ENCODE measurements around the gene TPM4. TPM values are rescaled to one million over a fixed set of nuclear protein-coding genes. Genes with fewer than 3 reads are reported as not detected.

TPM4 gene
- total RNA-seq, 1 experiment from 2014 or later: 76.7 TPM

- Histone ChIP-seq H3K9me2 (replicated peaks; ENCODE audit: insufficient read depth, low read length) (no peaks in the 10 kb centered on the region), H3K36me3 (ENCODE audit: insufficient read depth, low read length) (no peaks in the 10 kb centered on the region), H3K79me2 (ENCODE audit: low read length) (no peaks in the 10 kb centered on the region), H3K4me3 (ENCODE audit: low read length) (no peak overlapping the region), H3K27ac (ENCODE audit: low read length) (no peak overlapping the region), H4K20me1 (ENCODE audit: insufficient read depth, low read depth, low read length) (no peaks in the 10 kb centered on the region), H3K9ac (ENCODE audit: low read length) (no peak overlapping the region), H3K4me2 (ENCODE audit: low read depth, low read length, poor library complexity, severe bottlenecking) (no peak overlapping the region), H3K27me3 (ENCODE audit: low read length) (no peaks in the 10 kb centered on the region), H2AFZ (ENCODE audit: low read length) (peak overlapping the region; percentile 54; the same call in 1 of the 2 replicates), H3K9me3 (ENCODE audit: low read length) (no peaks in the 10 kb centered on the region), H3K4me1 (ENCODE audit: low read length) (peaks cover 16% of the 10 kb centered on the region)
- no peak for DNase-seq
Measured at GRCh38 chr19:16071072-16071691, 5.1 kb upstream of the TPM4 start.

DNA sequence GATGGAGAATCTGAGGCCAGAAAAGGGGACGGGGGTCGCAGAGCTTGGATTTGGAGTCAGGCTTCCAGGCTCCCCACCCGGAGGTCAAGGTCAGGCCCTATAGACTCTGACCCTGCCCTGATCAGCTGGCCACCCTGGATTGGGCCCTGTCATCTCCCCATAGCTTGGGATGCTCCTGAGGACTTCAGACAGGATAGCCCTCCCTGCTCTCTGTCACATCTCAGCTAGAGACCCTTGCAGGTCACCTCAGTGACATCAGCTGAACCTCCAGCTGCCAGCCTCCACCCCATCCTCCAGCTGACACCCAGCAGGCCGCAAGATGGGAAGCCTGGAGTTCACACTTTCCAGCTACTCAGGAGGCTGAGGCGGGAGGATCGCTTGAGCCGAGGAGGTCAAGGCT, 2.8 kb upstream of the TPM4 start:
- H3K36me3 ChIP-seq (ENCODE audit: insufficient read depth, low read length): no peaks in the 10 kb centered on the region
- H3K79me2 ChIP-seq (ENCODE audit: low read length): peaks cover 20% of the 10 kb centered on the region
- H3K4me3 ChIP-seq (ENCODE audit: low read length): no peak overlapping the region
- H3K27me3 ChIP-seq (ENCODE audit: low read length): no peaks in the 10 kb centered on the region
- H2AFZ ChIP-seq (ENCODE audit: low read length): no peak overlapping the region
- H4K20me1 ChIP-seq (ENCODE audit: insufficient read depth, low read depth, low read length): no peaks in the 10 kb centered on the region
- no peaks in the 10 kb centered on the region for H3K9me3 ChIP-seq (ENCODE audit: low read length)
- no peak for DNase-seq
- H3K27ac ChIP-seq (ENCODE audit: low read length): no peak overlapping the region
- H3K9ac ChIP-seq (ENCODE audit: low read length): no peak overlapping the region
- peaks cover 28% of the 10 kb centered on the region for H3K4me1 ChIP-seq (ENCODE audit: low read length)
- no peaks in the 10 kb centered on the region for H3K9me2 ChIP-seq (replicated peaks; ENCODE audit: insufficient read depth, low read length)
- no peak overlapping the region for H3K4me2 ChIP-seq (ENCODE audit: low read depth, low read length, poor library complexity, severe bottlenecking)

DNA sequence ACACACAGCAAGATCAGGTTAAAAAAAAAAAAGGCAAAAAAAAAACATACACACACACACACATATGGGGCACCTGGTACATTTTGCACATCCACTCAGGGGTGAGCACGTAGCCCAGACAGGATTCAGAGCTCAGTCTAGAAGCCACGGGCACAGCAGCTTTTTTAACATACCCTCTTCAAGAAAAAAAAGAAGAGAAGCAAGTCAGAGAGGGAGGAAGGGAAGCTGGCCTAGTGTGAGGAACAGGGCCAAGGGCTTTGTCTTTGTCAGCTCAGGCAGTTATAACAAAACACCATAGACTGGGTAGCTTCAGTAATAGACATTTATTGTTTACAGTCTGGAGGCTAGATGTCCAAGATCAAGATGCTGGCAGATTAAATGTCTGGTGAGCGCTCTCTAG, 2.3 kb upstream of the TPM4 start:
- peaks cover 25% of the 10 kb centered on the region for H3K79me2 ChIP-seq (ENCODE audit: low read length)

GRCh38 chr19:16074488-16075365, 1.6 kb upstream of the TPM4 start:
- Histone ChIP-seq H4K20me1 (ENCODE audit: insufficient read depth, low read depth, low read length) (no peaks in the 10 kb centered on the region), H3K27me3 (ENCODE audit: low read length) (no peaks in the 10 kb centered on the region), H3K27ac (ENCODE audit: low read length) (no peak overlapping the region), H3K36me3 (ENCODE audit: insufficient read depth, low read length) (no peaks in the 10 kb centered on the region), H3K4me2 (ENCODE audit: low read depth, low read length, poor library complexity, severe bottlenecking) (no peak overlapping the region), H3K4me1 (ENCODE audit: low read length) (peaks cover 38% of the 10 kb centered on the region), H3K4me3 (ENCODE audit: low read length) (no peak overlapping the region), H3K9me3 (ENCODE audit: low read length) (no peaks in the 10 kb centered on the region), H2AFZ (ENCODE audit: low read length) (no peak overlapping the region), H3K9ac (ENCODE audit: low read length) (no peak overlapping the region), H3K9me2 (replicated peaks; ENCODE audit: insufficient read depth, low read length) (no peaks in the 10 kb centered on the region), H3K79me2 (ENCODE audit: low read length) (peaks cover 32% of the 10 kb centered on the region)
- DNase-seq: no peak

More for the DNA sequence above, 2.3 kb upstream of the TPM4 start:
- Histone ChIP-seq H3K9me3 (ENCODE audit: low read length) (no peaks in the 10 kb centered on the region), H3K27me3 (ENCODE audit: low read length) (no peaks in the 10 kb centered on the region), H3K9me2 (replicated peaks; ENCODE audit: insufficient read depth, low read length) (no peaks in the 10 kb centered on the region), H2AFZ (ENCODE audit: low read length) (no peak overlapping the region), H3K9ac (ENCODE audit: low read length) (no peak overlapping the region), H3K4me2 (ENCODE audit: low read depth, low read length, poor library complexity, severe bottlenecking) (no peak overlapping the region), H3K4me3 (ENCODE audit: low read length) (no peak overlapping the region), H3K36me3 (ENCODE audit: insufficient read depth, low read length) (no peaks in the 10 kb centered on the region), H4K20me1 (ENCODE audit: insufficient read depth, low read depth, low read length) (no peaks in the 10 kb centered on the region), H3K4me1 (ENCODE audit: low read length) (peaks cover 33% of the 10 kb centered on the region), H3K27ac (ENCODE audit: low read length) (no peak overlapping the region)
- no peak for DNase-seq

- peaks cover 5% of the 10 kb centered on the region; the same call in 1 of the 2 replicates for H3K36me3 ChIP-seq (ENCODE audit: insufficient read depth, low read length)
- no peak for DNase-seq
- H3K4me2 ChIP-seq (ENCODE audit: low read depth, low read length, poor library complexity, severe bottlenecking): peak overlapping the region; percentile 75
- H3K27me3 ChIP-seq (ENCODE audit: low read length): no peaks in the 10 kb centered on the region
- H3K9ac ChIP-seq (ENCODE audit: low read length): peak overlapping the region; percentile 91
- H3K79me2 ChIP-seq (ENCODE audit: low read length): peaks cover 41% of the 10 kb centered on the region
- H3K4me3 ChIP-seq (ENCODE audit: low read length): peak overlapping the region; percentile 83
- no peak overlapping the region for H3K27ac ChIP-seq (ENCODE audit: low read length)
- no peaks in the 10 kb centered on the region for H3K9me3 ChIP-seq (ENCODE audit: low read length)
- peak overlapping the region; percentile 84 for H2AFZ ChIP-seq (ENCODE audit: low read length)
- no peaks in the 10 kb centered on the region for H3K9me2 ChIP-seq (replicated peaks; ENCODE audit: insufficient read depth, low read length)
- 0 out of 2 replicates have a peak, but pooled peaks cover 3% of the 10 kb centered on the region for H4K20me1 ChIP-seq (ENCODE audit: insufficient read depth, low read depth, low read length)
- H3K4me1 ChIP-seq (ENCODE audit: low read length): peaks cover 30% of the 10 kb centered on the region
Measured at GRCh38 chr19:16075430-16076153, 703 bp upstream of the TPM4 start.

DNA sequence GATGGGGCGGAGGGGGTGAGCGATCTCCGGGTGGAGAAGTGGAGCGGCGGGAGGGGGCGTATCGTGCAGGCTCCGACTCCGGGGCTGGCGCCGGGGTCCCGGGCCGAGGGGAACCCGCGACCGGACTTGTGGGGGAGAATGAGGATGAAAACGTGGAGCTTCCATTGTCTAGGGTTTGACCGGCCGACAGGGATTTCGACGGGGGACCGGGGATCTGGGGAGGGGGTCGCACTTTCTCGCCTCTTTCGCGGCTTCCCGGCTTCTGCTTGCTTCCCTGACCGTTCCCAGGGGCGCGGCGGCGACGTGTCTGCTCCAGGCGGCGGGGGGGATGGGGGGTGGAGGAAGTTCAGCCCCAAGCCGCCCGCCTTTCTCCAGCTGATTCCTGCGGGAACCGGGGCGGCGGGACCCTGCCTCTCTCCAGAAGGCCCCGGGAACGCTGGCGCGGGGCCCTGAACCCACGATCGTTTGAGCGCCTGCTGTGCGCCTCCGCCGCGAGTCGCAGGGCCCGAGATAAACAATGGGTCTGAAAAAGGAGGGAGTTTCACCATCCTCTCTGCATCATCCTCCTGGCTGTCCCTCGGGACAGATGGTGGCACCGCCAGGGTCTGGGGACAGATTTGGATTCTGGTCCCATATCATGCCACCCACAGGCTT, 790 bp downstream of the TPM4 start:
- H3K9me3 ChIP-seq (ENCODE audit: low read length): no peaks in the 10 kb centered on the region
- peak; percentile 62 for DNase-seq
- peak overlapping the region; percentile 88 for H3K27ac ChIP-seq (ENCODE audit: low read length)
- peaks cover 27% of the 10 kb centered on the region for H3K4me1 ChIP-seq (ENCODE audit: low read length)
- H2AFZ ChIP-seq (ENCODE audit: low read length): no peak overlapping the region
- peaks cover 14% of the 10 kb centered on the region for H3K36me3 ChIP-seq (ENCODE audit: insufficient read depth, low read length)
- H3K9me2 ChIP-seq (replicated peaks; ENCODE audit: insufficient read depth, low read length): no peaks in the 10 kb centered on the region
- H4K20me1 ChIP-seq (ENCODE audit: insufficient read depth, low read depth, low read length): 0 out of 2 replicates have a peak, but pooled peaks cover 3% of the 10 kb centered on the region
- H3K9ac ChIP-seq (ENCODE audit: low read length): peak overlapping the region; percentile 91
- H3K4me3 ChIP-seq (ENCODE audit: low read length): peak overlapping the region; percentile 83
- H3K27me3 ChIP-seq (ENCODE audit: low read length): no peaks in the 10 kb centered on the region
- H3K4me2 ChIP-seq (ENCODE audit: low read depth, low read length, poor library complexity, severe bottlenecking): peak overlapping the region; percentile 75
- peaks cover 55% of the 10 kb centered on the region for H3K79me2 ChIP-seq (ENCODE audit: low read length)

DNA sequence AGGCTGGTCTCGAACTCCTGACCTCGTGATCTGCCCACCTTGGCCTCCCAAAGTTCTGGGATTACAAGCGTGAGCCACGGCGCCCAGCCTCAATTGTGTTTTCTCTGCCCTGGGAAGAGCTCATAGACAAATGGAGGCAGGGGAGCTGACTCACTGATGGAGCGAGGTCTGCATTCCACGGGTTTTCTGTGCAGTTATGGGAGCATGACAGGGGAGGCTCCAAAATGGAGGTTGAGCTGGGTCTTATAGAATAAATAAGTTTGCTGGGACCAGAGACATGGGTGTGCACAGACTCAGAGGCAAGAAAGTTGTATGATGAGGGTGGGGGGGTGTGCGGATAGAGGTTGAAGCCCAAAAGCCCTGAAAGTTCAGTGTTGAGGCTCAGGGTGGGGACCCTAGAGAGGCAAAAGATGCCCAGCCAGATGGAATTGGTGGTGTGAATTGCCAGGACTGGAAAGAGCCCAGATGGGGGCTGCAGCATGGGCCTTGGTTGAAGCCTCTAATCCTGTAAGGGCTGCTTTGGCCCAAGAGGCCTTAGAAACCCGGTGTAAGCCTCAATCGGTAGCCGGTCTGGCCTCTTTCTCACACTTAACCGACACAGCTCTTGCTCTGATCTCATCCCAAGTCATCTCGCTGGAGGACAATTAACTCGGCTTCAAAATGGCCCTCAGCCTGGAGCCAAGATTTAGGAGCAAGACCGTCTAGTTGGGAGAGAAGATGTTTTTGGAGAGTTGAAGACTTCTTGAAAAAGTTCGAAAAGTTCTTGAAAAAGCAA, 1.9 kb downstream of the TPM4 start:
- Histone ChIP-seq H3K4me3 (ENCODE audit: low read length) (peak overlapping the region; percentile 83), H3K27ac (ENCODE audit: low read length) (peak overlapping the region; percentile 88), H3K9me2 (replicated peaks; ENCODE audit: insufficient read depth, low read length) (no peaks in the 10 kb centered on the region), H3K36me3 (ENCODE audit: insufficient read depth, low read length) (peaks cover 14% of the 10 kb centered on the region), H2AFZ (ENCODE audit: low read length) (no peak overlapping the region), H3K4me2 (ENCODE audit: low read depth, low read length, poor library complexity, severe bottlenecking) (peak overlapping the region; percentile 75), H3K27me3 (ENCODE audit: low read length) (no peaks in the 10 kb centered on the region), H3K4me1 (ENCODE audit: low read length) (peaks cover 27% of the 10 kb centered on the region), H3K79me2 (ENCODE audit: low read length) (peaks cover 55% of the 10 kb centered on the region), H4K20me1 (ENCODE audit: insufficient read depth, low read depth, low read length) (0 out of 2 replicates have a peak, but pooled peaks cover 3% of the 10 kb centered on the region), H3K9ac (ENCODE audit: low read length) (peak overlapping the region; percentile 91), H3K9me3 (ENCODE audit: low read length) (no peaks in the 10 kb centered on the region)
- DNase-seq: peak; percentile 65

All from Karpas-422 (cell line).